Right lung (tissue), 10 donors: ENCODE results near the gene GABRR3. TPM values are rescaled to one million over a fixed set of nuclear protein-coding genes. Genes with fewer than 3 reads are reported as not detected.

Experiments used
- DNase-seq, 2 donors: peaks; one replicate each; pipeline ENCODE4 v3.0.0-alpha.2; 2013
- long read RNA-seq, 8 donors: transcript quantifications; one replicate each; lab custom pipeline, GENCODE V29; 2026
- polyA plus RNA-seq, 5 donors: library from polyadenylated mRNA; unstranded; fragments of 120-200 nt; gene quantifications; one replicate each; pipeline versions ENCODE4 v1.2.1 to v1.2.3, GENCODE V29; 2013; ENCODE audit warnings: inconsistent platforms in 1 of 5, low replicate concordance in 1 of 5; ENCODE audit not compliant: insufficient read length in 5 of 5, insufficient read depth in 1 of 5

GABRR3 gene
- polyA plus RNA-seq = under 1 TPM in 1 of 5 donors, not detected in 4; 0.04 TPM
- long read RNA-seq, donor 1 = 0 reads
- long read RNA-seq, donor 2 = 0 reads
- long read RNA-seq, donor 3 = 0 reads
- long read RNA-seq, donor 4 = 0 reads
- long read RNA-seq, donor 5 = 0 reads
- long read RNA-seq, donor 6 = 0 reads
- long read RNA-seq, donor 7 = 0 reads
- long read RNA-seq, donor 8 = 0 reads

DNA sequence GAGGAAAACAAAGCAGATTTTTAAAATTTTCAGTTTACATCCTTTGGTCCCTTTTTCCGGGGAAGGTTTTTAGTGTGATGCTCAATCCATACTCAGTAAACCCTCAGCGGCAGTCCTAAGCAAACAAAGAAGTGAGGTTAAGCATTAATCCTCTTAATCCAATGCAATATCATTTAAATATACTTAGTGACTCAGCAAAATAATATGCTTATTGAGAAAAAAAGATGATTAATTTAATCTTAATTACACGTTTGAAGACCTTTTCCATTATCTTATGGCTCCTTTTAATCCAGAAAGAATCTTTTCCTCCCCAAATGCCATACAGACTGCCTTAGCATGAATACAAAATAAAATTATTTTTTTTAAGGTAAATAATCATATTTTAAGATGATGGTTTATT is at the start of gene GABRR3:
Gene GABRR3, minus strand, starts transcription at position 108 of the 400 bp plus-strand sequence. CDS start 328 bp downstream, outside the sequence.
- no peak for DNase-seq

DNA sequence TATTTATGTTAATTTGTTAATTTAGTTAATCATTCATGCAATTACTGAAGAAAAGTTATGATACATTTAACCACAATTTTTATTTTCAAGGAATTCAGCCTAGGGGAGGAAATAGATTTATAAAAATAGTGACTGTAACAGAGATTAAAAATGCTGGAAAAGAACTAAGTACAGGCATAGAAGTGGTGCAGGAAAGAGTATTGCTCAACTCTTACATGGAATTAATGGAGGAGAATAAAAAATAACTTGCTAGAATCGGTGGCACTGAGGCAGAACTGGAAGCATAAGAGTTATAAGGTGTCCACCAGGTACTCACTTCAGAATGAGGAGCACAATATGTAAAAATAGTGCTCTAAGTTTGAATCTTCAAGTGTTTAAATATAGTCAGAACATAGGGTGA is 38.4 kb upstream of the GABRR3 start:
- no peak for DNase-seq

DNA sequence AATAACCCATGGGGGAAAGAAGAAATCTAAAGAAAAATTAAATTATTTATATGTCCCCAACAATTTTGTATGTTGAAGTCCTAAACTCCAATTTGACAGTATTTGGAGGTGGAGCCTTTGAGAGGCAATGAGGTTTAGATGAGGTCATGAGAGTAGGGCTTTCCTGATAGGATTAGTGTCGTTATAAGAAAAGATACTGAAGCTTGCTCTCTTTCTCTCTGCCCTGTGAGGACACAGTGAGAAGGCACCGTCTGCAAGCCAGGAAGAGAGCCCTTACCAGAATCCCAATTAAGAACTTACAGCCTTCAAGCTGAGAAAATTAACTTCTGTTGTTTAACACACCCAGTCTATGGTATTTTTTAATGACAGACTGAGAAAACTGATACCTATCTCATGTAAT is 35.7 kb upstream of the GABRR3 start:
- no peak for DNase-seq

DNA sequence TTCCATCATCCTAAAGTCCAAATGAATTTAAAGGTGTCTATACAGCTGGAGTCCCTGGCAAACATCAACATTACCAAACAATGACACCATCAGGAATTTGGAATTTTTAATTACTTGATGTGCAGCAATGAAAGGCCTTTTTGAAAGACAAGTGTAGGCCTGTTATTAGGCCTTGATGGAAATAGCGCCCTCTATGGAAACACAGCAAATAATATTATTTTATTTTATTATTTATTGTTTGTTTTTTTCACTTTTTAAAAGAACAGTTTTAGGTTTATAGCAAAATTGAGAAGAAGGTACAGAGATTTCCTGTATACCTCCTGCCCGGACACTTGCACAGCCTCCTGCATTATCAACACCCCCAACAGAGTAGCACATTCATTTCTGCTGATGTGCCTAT is 33.7 kb upstream of the GABRR3 start:
- no peak for DNase-seq

DNA sequence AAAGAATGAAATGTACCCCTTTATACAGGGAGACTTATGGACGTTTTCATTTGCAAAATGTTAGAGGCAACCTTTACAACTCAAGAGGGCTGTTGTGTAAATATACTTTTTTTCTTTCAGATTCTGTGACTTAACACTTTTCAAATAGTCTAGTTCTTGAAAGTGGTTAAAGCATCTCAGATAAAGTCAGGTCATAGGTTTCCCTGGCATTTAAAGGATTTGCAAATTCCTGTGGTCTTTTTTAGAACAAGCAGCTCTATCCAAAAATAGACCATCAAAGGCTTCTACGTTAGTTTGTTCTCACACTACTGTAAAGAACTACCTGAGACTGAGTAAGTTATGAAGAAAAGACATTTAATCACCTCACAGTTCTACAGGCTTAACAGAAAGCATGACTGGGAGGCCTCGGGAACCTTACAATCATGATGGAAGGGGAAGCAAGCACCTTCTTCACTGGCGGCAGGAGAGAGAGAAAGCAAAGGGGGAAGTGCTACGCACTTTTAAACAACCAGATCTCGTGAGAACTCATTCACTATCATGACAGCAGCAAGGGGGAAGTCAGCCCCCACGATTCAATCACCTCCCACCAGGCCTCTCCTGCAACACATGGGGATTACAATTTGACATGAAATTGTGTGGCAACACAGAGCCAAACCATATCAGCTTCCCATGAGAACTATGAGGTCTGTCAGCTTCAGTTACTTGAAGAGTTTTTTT is 23.3 kb upstream of the GABRR3 start:
- DNase-seq = no peak

DNA sequence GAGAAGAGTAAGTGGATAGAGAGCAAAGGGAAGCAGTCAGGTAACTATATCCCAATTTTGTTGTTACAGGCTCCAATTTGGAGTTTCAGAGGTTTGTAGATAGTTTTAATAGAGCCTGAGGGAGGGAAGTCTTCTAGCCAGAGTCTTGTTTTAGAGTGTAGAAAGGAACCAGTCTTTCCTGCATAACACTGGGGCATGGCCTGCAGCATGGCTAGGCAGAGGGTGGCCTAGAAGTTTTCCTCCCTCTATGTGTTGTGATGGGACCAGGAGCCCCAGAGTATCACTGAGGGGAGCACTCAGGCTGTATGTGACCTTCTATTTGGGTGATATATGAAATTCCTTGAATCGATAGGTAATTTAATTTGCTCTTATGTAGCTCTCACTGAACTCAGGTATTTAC is 22.5 kb upstream of the GABRR3 start:
- DNase-seq = no peak

DNA sequence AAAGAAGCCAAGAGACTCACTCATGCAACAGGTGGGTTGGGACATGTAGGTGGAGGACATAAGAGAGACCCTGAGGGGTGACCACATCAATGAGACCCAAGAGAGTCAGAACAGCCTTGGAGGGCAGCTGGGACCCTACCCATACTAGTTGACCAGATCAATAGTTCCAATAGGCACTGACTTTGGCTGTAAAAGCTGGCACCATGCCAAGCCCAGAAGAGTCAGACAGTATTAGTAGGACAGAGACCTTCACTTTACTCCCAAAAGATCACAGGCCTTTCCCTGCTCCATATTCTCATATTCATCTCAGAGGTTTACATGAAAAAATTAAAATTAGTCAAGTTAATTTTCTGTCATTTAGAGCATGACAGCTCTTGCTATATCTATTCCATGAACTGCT is 20.9 kb upstream of the GABRR3 start:
- no peak for DNase-seq

DNA sequence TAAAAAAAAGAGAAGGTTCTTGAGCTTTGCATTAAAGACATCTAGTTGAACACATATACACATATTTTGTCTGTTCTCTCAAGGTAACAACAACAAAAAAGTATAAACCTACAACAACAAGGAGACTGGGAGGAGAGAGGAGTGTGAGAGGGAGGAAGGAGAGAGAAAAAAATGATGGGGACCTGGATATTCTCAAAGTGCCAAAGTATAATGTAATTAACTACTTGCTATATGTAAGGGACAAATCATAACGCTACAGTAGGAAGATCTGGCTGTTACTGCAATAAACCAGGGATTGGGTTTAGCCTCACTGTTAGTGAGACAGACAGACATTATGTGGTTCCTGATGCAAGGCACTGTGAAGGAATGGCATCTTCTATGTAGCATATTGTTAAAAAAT is 14.2 kb upstream of the GABRR3 start:
- no peak for DNase-seq

DNA sequence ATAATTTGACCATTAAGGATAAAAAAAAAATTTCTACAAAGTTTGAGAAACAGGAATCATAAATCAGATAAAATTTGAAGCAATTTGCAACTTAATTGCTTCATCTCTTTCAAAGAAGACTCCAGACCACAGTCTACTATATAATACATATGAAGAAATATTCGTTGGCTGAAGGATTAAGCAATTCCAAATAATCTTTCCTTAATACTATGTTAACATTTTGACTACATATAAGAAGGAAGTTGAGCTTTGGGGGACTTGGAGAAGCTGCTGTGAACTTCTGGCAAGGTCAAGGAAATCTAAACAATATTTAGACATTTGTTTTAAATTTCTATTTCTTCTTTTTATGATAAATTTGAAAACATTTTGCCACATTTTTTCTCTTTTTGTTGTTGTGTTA is 13.5 kb upstream of the GABRR3 start:
- no peak for DNase-seq

DNA sequence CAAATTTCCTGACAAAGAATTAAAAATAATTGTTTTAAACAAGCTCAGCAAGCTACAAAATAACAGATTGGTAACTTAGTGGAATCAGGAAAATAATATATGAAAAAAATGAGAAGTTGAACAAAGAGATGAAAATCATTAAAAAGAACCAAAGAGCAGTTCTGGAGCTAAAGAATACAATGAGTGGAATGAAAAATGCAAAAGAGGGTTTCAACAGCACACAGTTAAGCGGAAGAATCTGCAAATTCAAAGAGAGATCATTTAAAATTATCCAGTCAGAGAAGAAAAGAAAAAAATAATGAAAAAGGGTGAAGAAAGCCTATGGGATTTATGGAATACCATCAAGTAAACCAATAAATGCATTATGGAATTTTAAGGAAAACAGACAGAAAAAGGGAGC is 6.2 kb upstream of the GABRR3 start:
- DNase-seq = no peak

DNA sequence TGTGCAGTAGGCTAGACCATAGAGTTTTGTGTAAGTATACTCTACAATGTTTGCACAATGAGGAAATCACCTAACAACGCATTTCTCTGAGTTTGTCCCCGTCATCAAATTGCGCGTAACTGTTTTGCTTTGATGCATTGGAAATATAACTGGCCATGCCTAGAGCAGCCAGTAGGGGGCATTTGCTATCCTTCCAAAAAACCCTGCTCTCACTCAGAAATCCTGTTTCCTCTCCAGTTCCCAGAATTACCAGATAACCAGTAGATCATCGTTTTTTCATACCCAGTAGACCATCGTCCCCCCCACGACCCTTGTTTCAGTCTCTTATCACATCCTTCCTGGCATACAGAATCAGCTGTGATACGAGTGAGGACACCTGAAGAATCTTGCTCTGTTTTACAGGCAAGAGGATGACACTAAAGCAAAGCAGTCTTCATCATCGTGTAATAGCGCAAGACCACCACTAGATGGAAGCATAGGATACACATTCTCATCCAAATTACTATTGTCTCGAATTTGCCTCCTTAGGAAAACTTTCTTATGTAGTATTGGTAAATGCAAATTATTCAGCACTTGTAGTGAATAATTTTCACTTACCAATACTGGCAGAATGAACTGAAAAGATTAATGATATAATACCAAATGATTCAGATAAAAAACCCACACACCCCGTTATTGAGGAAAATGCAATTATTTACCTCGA is 4.4 kb upstream of the GABRR3 start:
- peak; percentile 77 to 83 for DNase-seq

DNA sequence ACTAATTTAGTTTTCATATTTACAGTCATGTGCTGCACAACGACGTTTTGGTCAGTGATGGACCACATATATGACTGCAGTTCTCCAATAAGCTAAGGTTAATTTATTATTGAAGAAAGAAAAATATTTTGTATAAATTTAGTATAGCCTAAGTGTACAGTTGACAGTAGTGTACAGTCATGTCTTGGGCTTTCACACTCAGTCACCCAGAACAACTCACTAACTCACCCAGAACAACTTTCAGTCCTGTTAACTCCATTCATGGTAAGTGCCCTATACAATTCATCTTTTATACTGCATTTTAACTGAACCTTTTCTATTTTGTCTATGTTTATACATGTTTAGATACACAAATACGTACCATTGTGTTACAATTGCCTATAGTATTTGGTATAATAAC is 3.8 kb upstream of the GABRR3 start:
- DNase-seq = no peak

DNA sequence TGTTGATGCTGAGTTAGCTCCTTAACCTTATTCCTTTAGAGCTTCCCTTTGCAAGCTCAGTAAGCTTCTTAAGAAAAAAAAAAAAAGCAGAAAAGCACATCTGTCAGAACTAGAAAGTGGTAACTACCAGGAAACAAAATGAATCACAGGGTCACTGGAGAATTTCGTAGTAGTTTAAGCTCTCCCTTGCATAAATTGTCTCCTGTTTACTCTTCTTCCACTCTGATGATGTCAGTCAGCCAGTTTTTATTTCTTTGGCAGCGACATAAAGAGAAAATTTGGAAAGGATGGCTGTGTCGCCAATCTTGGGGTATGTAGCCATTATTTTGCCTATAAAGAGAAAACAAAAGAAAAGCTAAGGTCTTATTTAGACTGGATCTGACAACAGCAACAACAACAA is 3.2 kb upstream of the GABRR3 start:
- no peak for DNase-seq

DNA sequence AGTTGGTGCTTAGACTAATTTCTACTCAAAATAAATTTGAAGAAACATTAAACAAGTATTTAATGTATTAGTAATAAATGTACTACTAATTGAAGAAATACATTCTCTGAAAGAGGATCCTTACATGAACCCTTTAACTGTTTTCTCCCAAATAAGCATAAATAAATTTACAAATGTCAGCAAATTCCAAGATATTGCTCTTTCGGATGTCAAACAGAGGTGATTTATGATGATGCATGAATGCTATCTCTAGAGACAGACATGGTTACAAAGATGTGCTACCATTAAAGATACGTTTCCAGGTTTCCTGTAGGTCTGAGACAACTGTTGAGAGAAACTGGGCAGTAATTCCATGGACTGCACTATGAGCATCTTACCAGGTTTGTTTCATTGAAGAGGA is 629 bp downstream of the GABRR3 start:
- no peak for DNase-seq

DNA sequence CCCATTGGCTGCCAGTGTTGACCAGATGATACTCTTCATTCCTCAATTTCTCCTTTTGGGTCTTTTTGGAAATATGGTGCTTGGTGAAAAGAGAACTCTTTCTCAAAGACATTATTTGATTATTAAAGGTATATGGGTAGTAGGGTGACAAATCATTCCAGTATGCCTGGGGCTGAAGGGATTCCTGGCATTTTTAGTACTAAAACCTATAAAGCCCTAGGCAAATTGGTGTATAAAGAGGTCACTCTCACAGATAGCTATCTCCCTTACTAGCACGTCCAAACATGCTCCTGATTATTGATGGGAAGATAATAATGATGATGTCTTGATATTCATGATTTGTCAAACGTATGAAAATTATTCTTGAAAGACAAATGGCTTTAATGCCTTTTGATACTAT is 1.1 kb downstream of the GABRR3 start:
- no peak for DNase-seq

DNA sequence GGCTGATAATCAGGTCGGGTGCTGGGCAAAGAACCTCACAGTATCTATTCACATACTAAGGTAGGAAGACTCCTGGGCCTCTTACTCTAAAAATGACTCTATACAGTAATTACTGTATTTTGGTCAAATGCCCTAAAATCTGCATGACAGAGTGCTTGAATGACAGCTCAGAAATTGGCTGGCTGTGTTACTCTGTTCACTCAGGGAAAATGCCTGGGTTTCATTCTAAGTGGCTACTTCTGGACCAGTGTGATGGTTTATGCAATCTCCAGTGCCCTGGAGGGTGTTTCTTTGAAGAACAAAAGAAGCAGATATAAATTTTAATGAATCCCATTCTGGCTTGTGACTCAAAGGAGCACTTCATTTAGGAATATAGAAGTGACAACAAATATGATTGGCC is 2.2 kb downstream of the GABRR3 start:
- DNase-seq = no peak

DNA sequence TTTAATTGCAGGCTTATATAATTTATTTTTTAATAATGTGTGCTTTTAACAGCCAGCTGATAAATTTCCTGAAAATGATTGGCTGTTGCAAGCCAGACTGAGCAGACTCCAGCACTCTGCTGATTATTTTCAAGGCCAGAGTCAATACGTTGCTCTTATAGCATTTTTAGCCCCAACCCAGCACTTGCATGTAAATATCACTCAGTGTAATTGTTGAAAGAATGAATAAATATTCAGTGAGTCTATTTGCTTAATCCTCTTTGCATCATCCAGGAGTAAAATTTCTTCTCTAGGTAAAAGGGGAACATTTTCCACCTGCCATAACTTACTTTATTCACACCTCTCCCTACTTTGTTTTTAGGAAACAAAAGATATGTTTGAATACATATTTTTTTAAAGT is 2.9 kb downstream of the GABRR3 start:
- no peak for DNase-seq

DNA sequence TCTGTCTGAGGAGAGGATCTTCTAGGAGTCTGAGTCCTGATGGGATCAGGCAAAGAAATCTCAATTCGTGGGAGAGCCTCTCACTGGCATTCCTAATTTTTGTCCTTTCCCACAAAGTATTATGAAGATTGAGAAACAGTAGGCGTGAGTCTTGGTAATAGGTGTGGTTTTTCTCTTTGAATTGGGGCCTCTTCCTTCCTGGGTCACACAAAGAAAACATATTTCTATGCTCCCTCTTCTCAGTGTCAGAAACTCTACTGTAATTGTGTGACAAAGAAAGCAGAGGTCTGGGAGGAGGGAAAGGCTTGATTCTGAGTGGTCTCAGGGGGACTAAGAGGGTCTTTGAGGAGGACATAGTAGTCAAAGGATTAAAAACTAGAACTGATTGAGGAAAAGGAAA is 6.0 kb downstream of the GABRR3 start:
- DNase-seq = no peak

DNA sequence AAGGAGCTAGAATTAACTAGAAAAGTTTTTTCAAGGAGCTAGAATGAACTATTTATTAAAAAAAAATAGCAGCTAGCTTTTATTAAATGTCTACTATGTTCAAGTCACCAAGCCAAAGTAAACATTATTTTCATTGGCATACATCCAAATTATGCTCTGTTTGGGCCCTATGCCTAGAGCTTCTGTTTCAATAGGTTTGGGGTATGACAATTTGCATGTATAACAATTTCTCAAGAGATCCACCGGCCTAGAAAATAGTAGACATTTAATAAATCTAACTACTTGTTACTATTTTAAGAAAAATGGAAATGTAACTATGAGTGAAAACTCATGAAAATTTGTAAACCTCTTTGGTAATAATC is 8.0 kb downstream of the GABRR3 start:
- no peak for DNase-seq

DNA sequence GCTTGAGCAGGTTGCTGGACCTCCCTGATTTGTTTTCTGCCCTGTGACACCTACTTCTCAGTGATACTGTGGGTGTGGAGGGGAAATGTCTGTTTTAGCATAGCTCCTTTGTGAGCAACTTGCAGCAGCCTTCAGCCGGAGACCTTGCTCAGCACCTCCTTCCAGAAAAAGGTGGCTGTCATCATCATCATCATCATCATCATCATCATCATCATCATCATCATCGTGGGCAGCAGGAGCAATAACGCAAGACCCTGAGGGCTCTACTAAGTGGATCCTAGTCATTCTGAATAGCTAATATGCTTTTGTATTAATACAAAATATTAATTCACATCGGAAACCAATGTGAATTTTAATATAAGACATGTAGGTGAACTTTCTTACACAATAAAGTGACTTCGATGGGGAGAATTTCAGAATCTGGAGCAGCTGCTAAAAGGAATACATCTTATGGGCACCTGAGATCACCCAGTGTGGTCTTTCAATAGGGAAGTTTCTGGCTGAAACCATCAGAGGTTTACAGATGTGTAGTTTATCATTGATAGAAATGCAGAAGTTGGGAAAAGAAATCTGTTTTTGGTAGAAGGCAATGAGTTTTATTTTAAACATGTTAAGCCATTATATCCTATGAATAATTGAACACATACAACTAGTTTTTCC is 8.6 kb downstream of the GABRR3 start:
- no peak for DNase-seq

DNA sequence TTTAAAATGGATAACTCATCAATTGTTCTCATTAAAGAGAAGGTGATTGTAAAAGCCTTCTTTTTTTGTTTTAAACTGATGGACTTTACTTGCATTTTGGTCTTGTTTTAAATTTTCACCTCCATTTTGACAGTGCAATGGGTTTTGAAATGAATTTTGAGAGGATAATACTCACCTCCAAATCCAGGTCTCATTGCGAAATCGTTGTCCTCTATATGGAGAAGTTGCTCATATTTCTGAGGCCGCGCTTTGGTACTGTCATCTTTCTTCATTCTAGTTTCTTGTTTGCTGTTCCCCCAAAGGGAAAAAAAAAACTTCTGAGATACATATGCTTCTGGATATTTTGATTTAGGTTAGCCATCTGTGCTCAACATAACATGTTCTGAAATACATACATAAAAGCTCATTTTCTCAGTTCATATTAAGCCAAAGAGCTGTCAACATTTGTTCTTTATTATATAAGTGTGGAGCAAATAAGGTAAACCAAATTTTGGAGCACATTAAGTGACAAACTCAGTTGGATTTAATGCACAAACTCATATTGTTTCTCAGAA is 9.6 kb downstream of the GABRR3 start:
- no peak for DNase-seq
